ENCODE results near the gene LCE3E. TPM values are rescaled to one million over a fixed set of nuclear protein-coding genes. Genes with fewer than 3 reads are reported as not detected.
A peak's percentile ranks its signal among the peaks of the same experiment; 100 is the strongest.

The LCE3E gene
- total RNA-seq, 1 experiment from 2014 or later = not detected

DNA sequence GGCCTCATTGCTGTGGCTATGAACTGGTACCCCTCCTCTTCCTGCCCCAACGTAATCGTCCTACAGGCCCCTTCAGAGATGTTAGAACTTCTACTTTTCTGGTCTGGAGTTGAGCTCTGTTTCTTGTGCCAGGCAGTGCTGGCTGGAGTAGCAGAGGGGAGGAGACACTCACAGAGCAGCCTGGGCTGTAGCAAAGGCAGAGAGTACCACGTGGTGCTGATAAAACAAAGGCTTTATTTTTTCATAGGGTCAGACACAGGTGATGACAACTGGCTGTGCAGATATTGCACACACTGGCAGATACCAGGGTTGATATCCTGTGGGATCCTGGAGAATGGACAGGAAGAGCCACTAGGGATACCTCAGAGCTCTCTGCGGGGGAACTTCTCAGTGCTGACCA lies 29.1 kb downstream of the LCE3E start:
- no peak for DNase-seq
- no TSS peak for BruUV-seq (replicated peaks)
- ChIA-PET CTCF (no interaction called here), POLR2A (no interaction called here)
- no peak overlapping the region for H3K4me3 ChIP-seq (ENCODE audit: low read depth, low read length)
- Mint-ChIP-seq H3K9me3 (ENCODE audit: unreplicated experiment) (no peaks in the 10 kb centered on the region), H3K4me1 (ENCODE audit: low read depth, unreplicated experiment) (peaks cover 5% of the 10 kb centered on the region), H3K27me3 (ENCODE audit: insufficient read depth, unreplicated experiment) (peaks cover 6% of the 10 kb centered on the region), H3K27ac (ENCODE audit: unreplicated experiment) (no peak overlapping the region), H3K4me3 (ENCODE audit: unreplicated experiment) (no peak overlapping the region), H3K36me3 (ENCODE audit: insufficient read depth, unreplicated experiment) (no peaks in the 10 kb centered on the region)
- H3K27me3 ChIP-seq (replicated peaks; ENCODE audit: control insufficient read depth, insufficient read depth, low read length) = no peaks in the 10 kb centered on the region
- no peaks in the 10 kb centered on the region for H3K9me3 ChIP-seq
- TF ChIP-seq, protein P1, sequence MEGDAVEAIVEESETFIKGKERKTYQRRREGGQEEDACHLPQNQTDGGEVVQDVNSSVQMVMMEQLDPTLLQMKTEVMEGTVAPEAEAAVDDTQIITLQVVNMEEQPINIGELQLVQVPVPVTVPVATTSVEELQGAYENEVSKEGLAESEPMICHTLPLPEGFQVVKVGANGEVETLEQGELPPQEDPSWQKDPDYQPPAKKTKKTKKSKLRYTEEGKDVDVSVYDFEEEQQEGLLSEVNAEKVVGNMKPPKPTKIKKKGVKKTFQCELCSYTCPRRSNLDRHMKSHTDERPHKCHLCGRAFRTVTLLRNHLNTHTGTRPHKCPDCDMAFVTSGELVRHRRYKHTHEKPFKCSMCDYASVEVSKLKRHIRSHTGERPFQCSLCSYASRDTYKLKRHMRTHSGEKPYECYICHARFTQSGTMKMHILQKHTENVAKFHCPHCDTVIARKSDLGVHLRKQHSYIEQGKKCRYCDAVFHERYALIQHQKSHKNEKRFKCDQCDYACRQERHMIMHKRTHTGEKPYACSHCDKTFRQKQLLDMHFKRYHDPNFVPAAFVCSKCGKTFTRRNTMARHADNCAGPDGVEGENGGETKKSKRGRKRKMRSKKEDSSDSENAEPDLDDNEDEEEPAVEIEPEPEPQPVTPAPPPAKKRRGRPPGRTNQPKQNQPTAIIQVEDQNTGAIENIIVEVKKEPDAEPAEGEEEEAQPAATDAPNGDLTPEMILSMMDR (IDR thresholded peaks at IDR 0.05; ENCODE audit: insufficient read depth in 1 of 2, low read depth in 1 of 2, low read length in 1 of 2, severe bottlenecking in 1 of 2, unreplicated experiment in 1 of 2) = no peak
- intact Hi-C loops (cut with micrococcal nuclease; ENCODE audit: unreplicated experiment) = loop anchor here (10.0 kb wide), 1 partner anchor 143 kb away; no protein-coding TSS in a partner anchor
- no peaks in the 10 kb centered on the region for H3K36me3 ChIP-seq (ENCODE audit: control insufficient read depth, insufficient read depth, low read length)
- H3K4me1 ChIP-seq = no peaks in the 10 kb centered on the region

DNA sequence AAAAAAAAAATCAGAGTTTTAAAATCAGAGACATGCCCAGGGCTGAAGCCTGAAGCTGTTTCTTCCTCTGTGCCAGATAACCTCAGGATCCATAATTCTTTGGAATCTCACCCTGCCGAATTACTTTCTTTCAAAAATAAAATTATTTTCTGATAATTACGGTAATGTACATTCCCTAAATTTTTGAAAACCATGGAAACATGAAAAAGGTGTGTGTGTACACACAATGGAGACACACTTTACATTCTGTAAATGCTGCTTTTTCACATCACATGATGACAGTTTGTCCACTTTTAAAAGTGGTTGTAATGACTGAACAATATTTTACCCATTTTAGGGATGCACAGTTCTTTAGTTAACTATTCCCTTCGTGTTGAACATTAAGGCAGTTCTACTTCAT lies 30.8 kb downstream of the LCE3E start:
- Mint-ChIP-seq H3K27me3 (ENCODE audit: insufficient read depth, unreplicated experiment) (no peaks in the 10 kb centered on the region), H3K4me3 (ENCODE audit: unreplicated experiment) (no peak overlapping the region)

DNA sequence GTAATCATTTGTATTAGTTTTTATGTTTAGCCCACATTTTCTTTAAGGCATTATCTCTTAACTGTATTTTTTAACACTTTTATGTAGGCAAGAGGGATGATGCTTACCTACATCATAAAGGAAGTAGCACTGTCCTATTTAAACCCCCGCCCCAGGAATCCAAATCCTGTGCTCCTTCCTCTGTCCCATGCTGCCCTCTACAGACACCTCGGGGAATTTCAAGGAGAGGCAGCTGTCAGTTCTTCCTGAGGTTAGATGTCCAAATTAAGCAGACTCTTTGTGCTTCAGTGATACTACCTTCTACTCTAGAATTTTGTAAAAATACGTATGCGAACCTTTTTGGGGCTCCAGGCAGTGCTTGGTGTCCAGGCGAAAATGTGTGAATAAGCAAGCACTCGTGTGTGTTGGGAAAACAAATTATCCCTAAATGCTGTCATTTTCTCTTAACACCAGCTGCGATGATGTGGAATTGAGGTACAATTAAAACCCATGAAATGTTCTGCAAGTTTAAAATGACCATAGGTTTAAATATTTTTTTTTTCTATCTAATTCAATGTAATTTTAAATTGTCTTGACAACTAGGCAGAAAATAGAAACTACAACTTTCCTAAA lies 33.1 kb downstream of the LCE3E start:
- no peak overlapping the region for H3K4me3 ChIP-seq (ENCODE audit: low read depth, low read length)
- TF ChIP-seq, protein P1 (IDR thresholded peaks at IDR 0.05; ENCODE audit: insufficient read depth in 1 of 2, low read depth in 1 of 2, low read length in 1 of 2, severe bottlenecking in 1 of 2, unreplicated experiment in 1 of 2) = peak; percentile 89 to 95
- peak; percentile 71 to 83 for DNase-seq
- Mint-ChIP-seq H3K36me3 (ENCODE audit: insufficient read depth, unreplicated experiment) (no peaks in the 10 kb centered on the region), H3K4me3 (ENCODE audit: unreplicated experiment) (no peak overlapping the region), H3K27me3 (ENCODE audit: insufficient read depth, unreplicated experiment) (no peaks in the 10 kb centered on the region), H3K4me1 (ENCODE audit: low read depth, unreplicated experiment) (no peaks in the 10 kb centered on the region), H3K9me3 (ENCODE audit: unreplicated experiment) (peaks cover 18% of the 10 kb centered on the region), H3K27ac (ENCODE audit: unreplicated experiment) (no peak overlapping the region)
- POLR2A ChIA-PET = no interaction called here
- CTCF ChIA-PET = interaction anchor here (0.5 to 3.0 kb wide), 9 partner anchors 18 to 135 kb away, joined by 3 to 21 read pairs (median 6); no protein-coding TSS in a partner anchor
- H3K9me3 ChIP-seq = no peaks in the 10 kb centered on the region
- H3K36me3 ChIP-seq (ENCODE audit: control insufficient read depth, insufficient read depth, low read length) = no peaks in the 10 kb centered on the region
- BruUV-seq (replicated peaks) = no TSS peak
- no peaks in the 10 kb centered on the region for H3K4me1 ChIP-seq
- H3K27me3 ChIP-seq (replicated peaks; ENCODE audit: control insufficient read depth, insufficient read depth, low read length) = no peaks in the 10 kb centered on the region
- intact Hi-C loops (cut with micrococcal nuclease; ENCODE audit: unreplicated experiment) = loop anchor here (1.0 to 10.0 kb wide), 5 partner anchors 32 to 139 kb away; no protein-coding TSS in a partner anchor

More for the DNA sequence above, 30.8 kb downstream of the LCE3E start:
- POLR2A ChIA-PET = no interaction called here
- H3K36me3 Mint-ChIP-seq (ENCODE audit: insufficient read depth, unreplicated experiment) = no peaks in the 10 kb centered on the region
- TF ChIP-seq, protein P1 (IDR thresholded peaks at IDR 0.05; ENCODE audit: insufficient read depth in 1 of 2, low read depth in 1 of 2, low read length in 1 of 2, severe bottlenecking in 1 of 2, unreplicated experiment in 1 of 2) = no peak
- H3K4me3 ChIP-seq (ENCODE audit: low read depth, low read length) = no peak overlapping the region
- H3K9me3 Mint-ChIP-seq (ENCODE audit: unreplicated experiment) = peaks cover 9% of the 10 kb centered on the region
- intact Hi-C loops (cut with micrococcal nuclease; ENCODE audit: unreplicated experiment) = loop anchor here (10.0 kb wide), 1 partner anchor 141 kb away; no protein-coding TSS in a partner anchor
- no peak for DNase-seq
- no peaks in the 10 kb centered on the region for H3K36me3 ChIP-seq (ENCODE audit: control insufficient read depth, insufficient read depth, low read length)
- H3K27ac Mint-ChIP-seq (ENCODE audit: unreplicated experiment) = no peak overlapping the region
- H3K9me3 ChIP-seq = no peaks in the 10 kb centered on the region
- H3K27me3 ChIP-seq (replicated peaks; ENCODE audit: control insufficient read depth, insufficient read depth, low read length) = no peaks in the 10 kb centered on the region
- no TSS peak for BruUV-seq (replicated peaks)
- CTCF ChIA-PET = interaction anchor here (1.2 to 3.0 kb wide), 2 partner anchors 38 to 49 kb away, joined by 3 to 21 read pairs; no protein-coding TSS in a partner anchor
- H3K4me1 Mint-ChIP-seq (ENCODE audit: low read depth, unreplicated experiment) = peaks cover 5% of the 10 kb centered on the region
- H3K4me1 ChIP-seq = no peaks in the 10 kb centered on the region

All from Caco-2 (cell line).